ENCODE measurements around the gene CRADD.

GRCh38 chr12:93734784-93735183, 57.6 kb downstream of the CRADD start:
- TF ChIP-seq CTCF (IDR thresholded peaks at IDR 0.05) (no peak), POLR2A (IDR thresholded peaks at IDR 0.05) (no peak)

Data from body of pancreas (tissue), 4 donors.